GM18519 (cell line): ENCODE results near the gene GSKIP.
A peak's percentile ranks its signal among the peaks of the same experiment; 100 is the strongest.

Source experiments
- ATAC-seq: cut with Tn5 transposase; IDR thresholded peaks from one replicate; pipeline ENCODE4 v1.9.1; 2021; ENCODE audit warnings: mild to moderate bottlenecking, moderate library complexity; ENCODE audit not compliant: unreplicated experiment, low FRiP score

The GSKIP gene

GRCh38 chr14:96373538-96373937 is 10.2 kb downstream of the GSKIP start:
- no peak for ATAC-seq

- ATAC-seq, result no peak
Measured at GRCh38 chr14:96376093-96376492, 12.8 kb downstream of the GSKIP start.

- ATAC-seq, result no peak
Measured at GRCh38 chr14:96380735-96381134, 17.4 kb downstream of the GSKIP start.

GRCh38 chr14:96383445-96383844 is 20.1 kb downstream of the GSKIP start:
- ATAC-seq, result no peak

- no peak for ATAC-seq
Measured at GRCh38 chr14:96384053-96384452, 20.7 kb downstream of the GSKIP start.

GRCh38 chr14:96384740-96385139 is 21.4 kb downstream of the GSKIP start:
- ATAC-seq, result no peak

- no peak for ATAC-seq
Measured at GRCh38 chr14:96385385-96385784, 22.1 kb downstream of the GSKIP start.

GRCh38 chr14:96390965-96391292 is 27.6 kb downstream of the GSKIP start:
- ATAC-seq, result no peak

- ATAC-seq, result peak; percentile 80
Measured at GRCh38 chr14:96391293-96392118, 28.2 kb downstream of the GSKIP start.

GRCh38 chr14:96393071-96393691 is 29.9 kb downstream of the GSKIP start:
- no peak for ATAC-seq

GRCh38 chr14:96394047-96394815 is 30.9 kb downstream of the GSKIP start:
- no peak for ATAC-seq

- no peak for ATAC-seq
Measured at GRCh38 chr14:96398432-96398831, 35.1 kb downstream of the GSKIP start.

GRCh38 chr14:96398921-96399320 is 35.6 kb downstream of the GSKIP start:
- no peak for ATAC-seq

- ATAC-seq, result no peak
Measured at GRCh38 chr14:96399405-96399804, 36.1 kb downstream of the GSKIP start.

GRCh38 chr14:96400495-96400894 is 37.2 kb downstream of the GSKIP start:
- no peak for ATAC-seq

- ATAC-seq, result no peak
Measured at GRCh38 chr14:96403409-96403808, 40.1 kb downstream of the GSKIP start.

- ATAC-seq, result no peak
Measured at GRCh38 chr14:96405677-96406076, 42.4 kb downstream of the GSKIP start.

GRCh38 chr14:96407935-96408570 is 44.7 kb downstream of the GSKIP start:
- no peak for ATAC-seq

- ATAC-seq, result no peak
Measured at GRCh38 chr14:96408608-96409007, 45.3 kb downstream of the GSKIP start.

GRCh38 chr14:96409701-96410100 is 46.4 kb downstream of the GSKIP start:
- ATAC-seq, result no peak

- no peak for ATAC-seq
Measured at GRCh38 chr14:96410119-96410518, 46.8 kb downstream of the GSKIP start.
